IMR-90 (cell line): ENCODE results near the gene SVEP1. TPM values are rescaled to one million over a fixed set of nuclear protein-coding genes. Genes with fewer than 3 reads are reported as not detected.

Experiments used
- ATAC-seq: fragments of 200-7000 bp; cut with Tn5 transposase; 2 replicates; pipeline ENCODE4 v1.9.1; 2020; ENCODE audit warnings: low read depth, mild to moderate bottlenecking, moderate library complexity
- BruUV-seq: library from RNA; stranded (reverse); fragments of 400-500 nt; replicated peaks from 2 replicates; lab custom pipeline; 2021; lab: Mats Ljungman, UMichigan
- CTCF ChIA-PET: fragments of 300-600 bp; formaldehyde crosslinking; extraction: SDS; loops from one replicate; lab custom pipeline; 2021; ENCODE audit warnings: antibody characterized with exemption; lab: Yijun Ruan, JAX
- POLR2A ChIA-PET: fragments of 300-600 bp; sonication (Branson Sonifier 250); formaldehyde crosslinking; loops from one replicate; lab custom pipeline; 2022; ENCODE audit warnings: antibody characterized with exemption; ENCODE audit not compliant: unreplicated experiment; lab: Charles Lee
- DNase-seq: peaks from one replicate; pipeline ENCODE4 v3.0.0; 2013
- H2AFZ ChIP-seq: replicated peaks from 2 replicates; pipeline ENCODE3; 2013; ENCODE audit warnings: low read length, mild to moderate bottlenecking; ENCODE audit not compliant: poor library complexity
- H2AK5ac ChIP-seq: 2 replicates; pipeline ENCODE4 v1.6.1; 2013; ENCODE audit warnings: low read depth, low read length, inconsistent platforms
- H2AK9ac ChIP-seq: replicated peaks from 2 replicates; pipeline ENCODE3; 2013; ENCODE audit warnings: mild to moderate bottlenecking, low read depth, low read length, moderate library complexity; ENCODE audit not compliant: poor library complexity
- H2BK120ac ChIP-seq: 2 replicates; pipeline ENCODE4 v1.6.1; 2013; ENCODE audit warnings: low read depth, low read length, inconsistent platforms
- H2BK15ac ChIP-seq: 3 replicates; pipeline ENCODE4 v1.6.1; 2013; ENCODE audit warnings: low read depth, low read length, inconsistent platforms
- H2BK20ac ChIP-seq: 2 replicates; pipeline ENCODE4 v1.6.1; 2013; ENCODE audit warnings: low read depth, mild to moderate bottlenecking, inconsistent platforms, low read length, moderate library complexity
- H2BK5ac ChIP-seq: 2 replicates; pipeline ENCODE4 v1.6.1; 2013; ENCODE audit warnings: mild to moderate bottlenecking, low read depth, low read length, inconsistent platforms; ENCODE audit not compliant: poor library complexity, severe bottlenecking
- H3K14ac ChIP-seq: replicated peaks from 2 replicates; pipeline ENCODE4 v1.6.1; 2013; ENCODE audit warnings: low read depth, low read length, inconsistent platforms
- H3K18ac ChIP-seq: 2 replicates; pipeline ENCODE4 v1.6.1; 2013; ENCODE audit warnings: low read depth, low read length, control low read depth
- H3K23ac ChIP-seq: 2 replicates; pipeline ENCODE4 v1.6.1; 2013; ENCODE audit warnings: low read depth, low read length, inconsistent platforms
- H3K27ac ChIP-seq: 2 replicates; pipeline ENCODE4 v1.5.1; 2013; ENCODE audit warnings: mild to moderate bottlenecking, control low read depth, low read length; ENCODE audit not compliant: insufficient read depth
- H3K27me3 ChIP-seq: 2 replicates; pipeline ENCODE4 v1.6.1; 2013; ENCODE audit warnings: low read length; ENCODE audit not compliant: control insufficient read depth, insufficient read depth
- H3K36me3 ChIP-seq: 2 replicates; pipeline ENCODE4 v1.6.1; 2013; ENCODE audit warnings: low read length, mixed read lengths; ENCODE audit not compliant: control insufficient read depth, insufficient read depth
- H3K4ac ChIP-seq: 2 replicates; pipeline ENCODE4 v1.6.1; 2013; ENCODE audit warnings: low read depth, low read length, inconsistent platforms
- H3K4me1 ChIP-seq: 2 replicates; pipeline ENCODE4 v1.6.1; 2013; ENCODE audit warnings: low read length, mixed read lengths; ENCODE audit not compliant: control insufficient read depth, insufficient read depth
- H3K4me2 ChIP-seq: 2 replicates; pipeline ENCODE4 v1.6.1; 2013; ENCODE audit warnings: low read depth, mild to moderate bottlenecking, control low read depth, low read length, moderate library complexity
- H3K4me3 ChIP-seq: 2 replicates; pipeline ENCODE4 v1.5.1; 2013; ENCODE audit warnings: low read depth, mild to moderate bottlenecking, control low read depth, low read length, moderate library complexity; ENCODE audit not compliant: insufficient read depth
- H3K56ac ChIP-seq: 2 replicates; pipeline ENCODE4 v1.6.1; 2013; ENCODE audit warnings: low read length, inconsistent platforms; ENCODE audit not compliant: insufficient read depth; ENCODE audit errors: extremely low read depth
- H3K79me1 ChIP-seq, 2 experiments: 2 replicates each; pipeline ENCODE4 v1.6.1; 2013; ENCODE audit warnings: low read length in 2 of 2, inconsistent platforms in 1 of 2, low read depth in 1 of 2
- H3K9ac ChIP-seq: 2 replicates; pipeline ENCODE4 v1.6.1; 2013; ENCODE audit warnings: low read depth, low read length, control low read depth
- H3K9me1 ChIP-seq: 2 replicates; pipeline ENCODE4 v1.6.1; 2013; ENCODE audit warnings: low read length, inconsistent platforms; ENCODE audit not compliant: insufficient read depth
- H3K9me3 ChIP-seq: 2 replicates; pipeline ENCODE4 v1.6.1; 2013; ENCODE audit warnings: low read length; ENCODE audit not compliant: control insufficient read depth, insufficient read depth
- H4K20me1 ChIP-seq: 2 replicates; pipeline ENCODE4 v1.6.1; 2013; ENCODE audit warnings: low read length, inconsistent platforms; ENCODE audit not compliant: insufficient read depth
- H4K5ac ChIP-seq: 2 replicates; pipeline ENCODE4 v1.6.1; 2013; ENCODE audit warnings: mild to moderate bottlenecking, low read depth, low read length, control low read depth
- H4K8ac ChIP-seq, 2 experiments: 2 replicates each; pipeline ENCODE4 v1.6.1; 2013; ENCODE audit warnings: low read depth in 2 of 2, low read length in 2 of 2, control low read depth in 1 of 2, inconsistent platforms in 1 of 2
- H4K91ac ChIP-seq: 2 replicates; pipeline ENCODE4 v1.6.1; 2013; ENCODE audit warnings: low read depth, low read length, inconsistent platforms; ENCODE audit not compliant: insufficient read depth
- CEBPB ChIP-seq: IDR thresholded peaks from 2 replicates; pipeline ENCODE4 v1.6.1; 2012; ENCODE audit warnings: low read depth, low read length, improper control_type of control experiment
- CHD1 ChIP-seq: IDR thresholded peaks from 2 replicates; pipeline ENCODE4 v1.6.1; 2012; ENCODE audit warnings: low read depth, low read length, improper control_type of control experiment
- CTCF ChIP-seq: conservative IDR thresholded peaks from 2 replicates; pipeline ENCODE4 v1.5.1; 2012; ENCODE audit warnings: mild to moderate bottlenecking, low read depth, low read length, improper control_type of control experiment
- FOS ChIP-seq: fragments of 150-350 bp; IDR thresholded peaks from 2 replicates; pipeline ENCODE4 v1.6.1; 2016; ENCODE audit warnings: low read depth, low read length
- MAFK ChIP-seq: IDR thresholded peaks from 2 replicates; pipeline ENCODE4 v1.6.1; 2012; ENCODE audit warnings: low read depth, low read length, improper control_type of control experiment
- MAZ ChIP-seq: IDR thresholded peaks from 2 replicates; pipeline ENCODE4 v1.6.1; 2012; ENCODE audit warnings: low read depth, mild to moderate bottlenecking, low read length, improper control_type of control experiment, moderate library complexity, borderline replicate concordance
- POLR2A ChIP-seq: IDR thresholded peaks from 2 replicates; pipeline ENCODE4 v1.6.1; 2012; ENCODE audit warnings: mild to moderate bottlenecking, low read depth, low read length
- RCOR1 ChIP-seq: IDR thresholded peaks from 2 replicates; pipeline ENCODE4 v1.6.1; 2012; ENCODE audit warnings: mild to moderate bottlenecking, low read length, improper control_type of control experiment; ENCODE audit not compliant: insufficient replicate concordance
- USF2 ChIP-seq: fragments of 150-350 bp; IDR thresholded peaks from 2 replicates; pipeline ENCODE4 v1.6.1; 2017; ENCODE audit warnings: mild to moderate bottlenecking, antibody characterized with exemption, low read length, low read depth
- WGBS, 2 experiments: methylation state at CpG; one replicate each; pipeline versions ENCODE4 v1.1.5 to v1.1.7; 2013; ENCODE audit warnings: missing lambda C conversion rate in 2 of 2; ENCODE audit not compliant: insufficient read length in 1 of 2; ENCODE audit errors: extremely low coverage in 2 of 2; 5-methylcytosine and 5-hydroxymethylcytosine counted together
- dilution Hi-C: fragments of 300-500 bp; cut with HindIII; formaldehyde crosslinking; loops from one replicate; pipeline ENCODE4 v1.14.3; 2018; ENCODE audit warnings: low sequenced_read_pairs; ENCODE audit not compliant: unreplicated experiment
- in situ Hi-C: fragments of 300-500 bp; cut with MboI; formaldehyde crosslinking; loops from 3 replicates; pipeline ENCODE4 v1.14.3; 2019; ENCODE audit warnings: low sequenced_read_pairs, inconsistent platforms, mixed read lengths
- intact Hi-C: fragments of 100-400 bp; cut with micrococcal nuclease; formaldehyde crosslinking; loops from 2 replicates; pipeline ENCODE4 v1.10.0; 2022
- polyA plus RNA-seq, 3 experiments: library from polyadenylated mRNA; depleted of rRNA; stranded (reverse); fragments of >200 nt; gene quantifications; 2 replicates each; pipeline ENCODE4 v1.2.3, GENCODE V29; 2012; ENCODE audit warnings: low replicate concordance in 1 of 3
- total RNA-seq: library from RNA; depleted of rRNA; stranded (reverse); fragments of >200 nt; gene quantifications from 2 replicates; pipeline ENCODE4 v1.2.3, GENCODE V29; 2012

Gene SVEP1
- total and polyA plus RNA-seq, 2 of the 4 experiments (the other 2 are of a cell fraction): 4.8 to 16.7 TPM

- Histone ChIP-seq H4K91ac (no peak overlapping the region), H2BK15ac (no peak overlapping the region), H2BK20ac (no peak overlapping the region), H3K36me3 (no peaks in the 10 kb centered on the region), H4K8ac (no peak overlapping the region), H3K79me1 (no peaks in the 10 kb centered on the region), H4K20me1 (no peaks in the 10 kb centered on the region), H3K4ac (no peak overlapping the region), H2BK5ac (peak overlapping the region; percentile 68), H3K14ac (no peak overlapping the region), H3K4me3 (no peak overlapping the region), H2AK5ac (no peak overlapping the region), H3K4me2 (peak overlapping the region; percentile 44; the same call in 1 of the 2 replicates), H3K4me1 (peaks cover 3% of the 10 kb centered on the region), H2AK9ac (no peak overlapping the region), H3K27ac (peak overlapping the region; percentile 65; the same call in 1 of the 2 replicates), H2AFZ (no peak overlapping the region), H3K27me3 (no peaks in the 10 kb centered on the region), H3K9me3 (no peaks in the 10 kb centered on the region), H4K5ac (no peak overlapping the region), H3K9me1 (no peaks in the 10 kb centered on the region), H3K23ac (no peak overlapping the region), H3K18ac (no peak overlapping the region; the same call in 1 of the 2 replicates), H3K9ac (no peak overlapping the region), H3K56ac (no peak overlapping the region), H2BK120ac (no peak overlapping the region)
- intact Hi-C loops (loop anchor here (5.0 kb wide), 2 partner anchors 40 to 85 kb away; partner anchors contain the start of gene SVEP1), dilution Hi-C loops (no loop called here), in situ Hi-C loops (no loop called here)
- ATAC-seq (no peak), DNase-seq (peak; percentile 86)
- CTCF ChIA-PET: no interaction called here
- no TSS peak for BruUV-seq
- POLR2A ChIA-PET: no interaction called here
- no peak for TF ChIP-seq MAFK
- no peak for TF ChIP-seq CTCF
- no peak for TF ChIP-seq USF2
- TF ChIP-seq POLR2A: no peak
- no peak for TF ChIP-seq CHD1
- TF ChIP-seq CEBPB: peak; percentile 97
- TF ChIP-seq MAZ: no peak
- TF ChIP-seq FOS: no peak
- no peak for TF ChIP-seq RCOR1
- no CpG with 5 or more reads among the region's 4 CpGs for WGBS, 2 experiments
Observed at GRCh38 chr9:110536822-110537221, 42.7 kb downstream of the SVEP1 start.
